A673 (cell line): ENCODE results near the gene HDAC3. TPM values are rescaled to one million over a fixed set of nuclear protein-coding genes. Genes with fewer than 3 reads are reported as not detected.

ENCODE experiments used
- BruUV-seq: library from RNA; stranded (reverse); fragments of 400-500 nt; replicated peaks from 2 replicates; lab custom pipeline; 2021; lab: Mats Ljungman, UMichigan
- CTCF ChIA-PET: fragments of 300-600 bp; sonication (Branson Sonifier 250); formaldehyde crosslinking; loops from one replicate; lab custom pipeline; 2022; ENCODE audit warnings: antibody characterized with exemption; lab: Charles Lee
- POLR2A ChIA-PET: fragments of 300-600 bp; sonication (Branson Sonifier 250); formaldehyde crosslinking; loops from one replicate; lab custom pipeline; 2022; ENCODE audit warnings: antibody characterized with exemption; ENCODE audit not compliant: low non-redundant PET; lab: Charles Lee
- DNase-seq: peaks from one replicate; pipeline ENCODE4 v3.0.0-alpha.2; 2015; ENCODE audit warnings: low spot score
- H3K27ac ChIP-seq: fragments of 200-600 bp; sonication (generic); 2 replicates; pipeline ENCODE4 v1.5.1; 2016; ENCODE audit warnings: mixed run types, low read depth, mild to moderate bottlenecking, mixed read lengths, antibody characterized with exemption, low read length; ENCODE audit not compliant: poor library complexity, severe bottlenecking
- H3K27me3 ChIP-seq: fragments of 200-600 bp; sonication (generic); replicated peaks from 2 replicates; pipeline ENCODE4 v1.6.1; 2017; ENCODE audit warnings: mixed run types, low read depth, mild to moderate bottlenecking, mixed read lengths, antibody characterized with exemption, low read length; ENCODE audit not compliant: insufficient read depth, poor library complexity
- H3K36me3 ChIP-seq: fragments of 200-600 bp; sonication (generic); 2 replicates; pipeline ENCODE4 v1.6.1; 2016; ENCODE audit warnings: mixed run types, mild to moderate bottlenecking, mixed read lengths, antibody characterized with exemption, low read length; ENCODE audit not compliant: insufficient read depth, poor library complexity, severe bottlenecking
- H3K4me1 ChIP-seq: fragments of 200-600 bp; sonication (generic); 2 replicates; pipeline ENCODE4 v1.6.1; 2017; ENCODE audit warnings: mixed run types, mild to moderate bottlenecking, mixed read lengths, antibody characterized with exemption, low read length; ENCODE audit not compliant: insufficient read depth, poor library complexity, severe bottlenecking
- H3K4me3 ChIP-seq: fragments of 200-600 bp; sonication (generic); 2 replicates; pipeline ENCODE4 v1.5.1; 2016; ENCODE audit warnings: low read depth, mixed run types, mild to moderate bottlenecking, mixed read lengths, low read length; ENCODE audit not compliant: poor library complexity, severe bottlenecking
- H3K9me3 ChIP-seq: fragments of 200-600 bp; sonication (generic); 2 replicates; pipeline ENCODE4 v1.6.1; 2016; ENCODE audit warnings: mixed run types, low read depth, mild to moderate bottlenecking, mixed read lengths, antibody characterized with exemption, low read length; ENCODE audit not compliant: poor library complexity, severe bottlenecking
- EZH2 ChIP-seq: fragments of 200-600 bp; sonication (generic); IDR thresholded peaks from 2 replicates; pipeline ENCODE4 v1.6.1; 2017; ENCODE audit warnings: borderline replicate concordance, low read depth, mild to moderate bottlenecking, mixed read lengths, antibody characterized with exemption, low read length; ENCODE audit not compliant: poor library complexity, severe bottlenecking
- intact Hi-C: fragments of 100-400 bp; cut with micrococcal nuclease; formaldehyde crosslinking; loops from one replicate; pipeline ENCODE4 v1.10.0; 2022; ENCODE audit not compliant: unreplicated experiment
- total RNA-seq: library from RNA; stranded (reverse); gene quantifications from 2 replicates; pipeline ENCODE4 v1.2.3, GENCODE V29; 2021
- TF ChIP-seq, protein P1 (sequence below): fragments of 300-800, 200-600 bp; sonication (generic); conservative IDR thresholded peaks from 2 replicates; pipeline ENCODE4 v1.5.1; 2017; ENCODE audit warnings: low read depth, mild to moderate bottlenecking, antibody characterized with exemption, low read length, moderate library complexity, mixed read lengths

The HDAC3 gene
- total RNA-seq, 1 experiment from 2014 or later = 93.1 TPM

DNA sequence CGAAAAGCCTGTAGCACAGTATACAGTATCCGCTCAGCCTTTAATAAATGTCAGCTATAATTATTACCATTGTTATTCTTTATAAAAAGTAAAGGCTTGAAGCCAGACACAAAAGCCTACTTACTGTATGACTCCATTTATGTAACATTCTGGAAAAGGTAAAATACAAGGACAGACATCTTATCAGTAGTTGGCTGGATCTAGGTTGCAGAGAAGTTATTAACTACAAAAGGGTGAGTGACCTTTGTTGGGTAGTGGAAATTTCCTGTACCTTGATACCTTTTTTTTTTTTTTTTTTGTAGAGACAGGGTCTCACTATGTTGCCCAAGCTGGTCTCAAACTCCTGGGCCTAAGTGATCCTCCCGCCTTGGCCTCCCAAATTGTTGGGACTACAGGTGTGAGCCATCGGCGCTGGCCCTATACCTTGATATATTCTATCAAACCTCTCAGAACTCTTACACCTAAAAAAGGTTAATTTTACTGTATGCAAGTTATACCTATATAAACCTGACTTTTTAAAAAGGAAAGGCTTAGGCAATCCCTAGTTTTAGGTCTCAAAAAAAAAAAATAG is 6.0 kb downstream of the HDAC3 start:
- peaks cover 7% of the 10 kb centered on the region for H3K4me1 ChIP-seq
- no peak for TF ChIP-seq EZH2
- TF ChIP-seq, protein P1, sequence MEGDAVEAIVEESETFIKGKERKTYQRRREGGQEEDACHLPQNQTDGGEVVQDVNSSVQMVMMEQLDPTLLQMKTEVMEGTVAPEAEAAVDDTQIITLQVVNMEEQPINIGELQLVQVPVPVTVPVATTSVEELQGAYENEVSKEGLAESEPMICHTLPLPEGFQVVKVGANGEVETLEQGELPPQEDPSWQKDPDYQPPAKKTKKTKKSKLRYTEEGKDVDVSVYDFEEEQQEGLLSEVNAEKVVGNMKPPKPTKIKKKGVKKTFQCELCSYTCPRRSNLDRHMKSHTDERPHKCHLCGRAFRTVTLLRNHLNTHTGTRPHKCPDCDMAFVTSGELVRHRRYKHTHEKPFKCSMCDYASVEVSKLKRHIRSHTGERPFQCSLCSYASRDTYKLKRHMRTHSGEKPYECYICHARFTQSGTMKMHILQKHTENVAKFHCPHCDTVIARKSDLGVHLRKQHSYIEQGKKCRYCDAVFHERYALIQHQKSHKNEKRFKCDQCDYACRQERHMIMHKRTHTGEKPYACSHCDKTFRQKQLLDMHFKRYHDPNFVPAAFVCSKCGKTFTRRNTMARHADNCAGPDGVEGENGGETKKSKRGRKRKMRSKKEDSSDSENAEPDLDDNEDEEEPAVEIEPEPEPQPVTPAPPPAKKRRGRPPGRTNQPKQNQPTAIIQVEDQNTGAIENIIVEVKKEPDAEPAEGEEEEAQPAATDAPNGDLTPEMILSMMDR = no peak
- no TSS peak for BruUV-seq
- no peak overlapping the region for H3K4me3 ChIP-seq
- no peaks in the 10 kb centered on the region for H3K9me3 ChIP-seq
- DNase-seq = no peak
- POLR2A ChIA-PET = no interaction called here
- peaks cover 43% of the 10 kb centered on the region for H3K36me3 ChIP-seq
- H3K27me3 ChIP-seq = no peaks in the 10 kb centered on the region
- H3K27ac ChIP-seq = no peak overlapping the region
- CTCF ChIA-PET = no interaction called here
- intact Hi-C loops = no loop called here

GRCh38 chr5:141628175-141628788 is 8.4 kb downstream of the HDAC3 start:
- H3K36me3 ChIP-seq = peaks cover 66% of the 10 kb centered on the region
- no peak overlapping the region for H3K27ac ChIP-seq
- no peak for DNase-seq
- ChIA-PET CTCF (interaction anchor here (1.1 kb wide), 1 partner anchor 9 kb away, joined by 3 read pairs; no protein-coding TSS in a partner anchor), POLR2A (no interaction called here)
- H3K27me3 ChIP-seq = no peaks in the 10 kb centered on the region
- no peak for TF ChIP-seq EZH2
- TF ChIP-seq, protein P1 = no peak
- BruUV-seq = no TSS peak
- intact Hi-C loops = no loop called here
- H3K4me1 ChIP-seq = no peaks in the 10 kb centered on the region
- no peak overlapping the region for H3K4me3 ChIP-seq
- H3K9me3 ChIP-seq = no peaks in the 10 kb centered on the region

- H3K27ac ChIP-seq = no peak overlapping the region
- CTCF ChIA-PET = no interaction called here
- peaks cover 65% of the 10 kb centered on the region for H3K36me3 ChIP-seq
- POLR2A ChIA-PET = no interaction called here
- H3K9me3 ChIP-seq = no peaks in the 10 kb centered on the region
- no peak overlapping the region for H3K4me3 ChIP-seq
- no TSS peak for BruUV-seq
- DNase-seq = no peak
- H3K4me1 ChIP-seq = peaks cover 4% of the 10 kb centered on the region
- H3K27me3 ChIP-seq = no peaks in the 10 kb centered on the region
- TF ChIP-seq, protein P1 = no peak
- TF ChIP-seq EZH2 = no peak
- intact Hi-C loops = no loop called here
Observed at GRCh38 chr5:141623611-141624010, 13.0 kb downstream of the HDAC3 start.
